ENCODE results near the gene CCDC57. TPM values are rescaled to one million over a fixed set of nuclear protein-coding genes. Genes with fewer than 3 reads are reported as not detected.

Gene CCDC57
- total RNA-seq, 1 experiment from 2014 or later, result 140 TPM

DNA sequence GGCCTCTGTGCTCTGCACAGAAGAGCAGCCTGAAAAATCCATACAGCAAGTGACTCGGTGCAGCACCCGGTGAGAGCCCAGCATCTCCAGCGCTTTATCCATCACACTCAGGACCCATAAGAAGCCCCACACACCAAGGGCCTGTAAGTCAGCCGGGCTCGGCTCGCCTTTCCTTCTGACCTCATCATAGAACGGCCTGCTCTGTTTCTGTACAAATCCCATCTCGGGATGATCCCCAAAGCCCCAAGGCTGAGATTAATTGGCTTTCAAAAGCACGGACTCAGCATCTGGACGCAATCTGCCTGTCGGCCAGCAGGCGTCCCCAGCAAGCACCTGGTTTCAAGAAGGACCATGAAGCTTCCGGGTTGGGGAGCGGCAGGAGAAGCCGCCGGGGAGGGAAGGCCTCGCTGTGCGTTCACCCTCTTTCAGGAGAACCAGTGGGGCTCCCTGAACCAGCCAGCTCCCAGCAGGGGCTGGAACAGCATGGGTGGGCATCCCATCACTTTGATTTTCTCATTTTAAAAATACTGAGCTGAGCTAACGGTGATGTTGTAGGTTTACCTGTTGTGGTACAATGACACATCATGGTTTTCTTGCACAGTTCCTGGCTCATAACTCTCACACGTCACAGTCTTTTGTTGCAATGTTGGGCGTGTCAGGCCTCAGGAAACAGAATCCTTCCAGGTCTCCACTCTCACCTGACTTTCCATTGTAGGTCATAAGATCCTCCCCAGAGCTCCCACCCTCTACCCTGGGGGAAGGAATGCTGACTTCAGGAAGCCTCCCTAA lies 6.7 kb downstream of the CCDC57 start:
- Histone ChIP-seq H3K4me1 (replicated peaks; ENCODE audit: insufficient read depth) (peaks cover 28% of the 10 kb centered on the region), H3K27me3 (ENCODE audit: insufficient read depth, low read depth) (no peaks in the 10 kb centered on the region), H2AFZ (peak overlapping the region; percentile 36; the same call in 1 of the 2 replicates), H3K9me3 (ENCODE audit: insufficient read depth, low read depth) (no peaks in the 10 kb centered on the region), H3K27ac (peak overlapping the region; percentile 82), H3K4me2 (peak overlapping the region; percentile 66), H3K4me3 (peak overlapping the region; percentile 13; the same call in 1 of the 2 replicates), H4K20me1 (ENCODE audit: insufficient read depth) (no peaks in the 10 kb centered on the region), H3K79me2 (ENCODE audit: low read depth) (peaks cover 4% of the 10 kb centered on the region; the same call in 1 of the 2 replicates), H3K9me2 (ENCODE audit: insufficient read depth) (no peaks in the 10 kb centered on the region), H3F3A (ENCODE audit: insufficient read depth, low read depth) (peaks cover 28% of the 10 kb centered on the region), H3K36me3 (ENCODE audit: low read depth) (no peaks in the 10 kb centered on the region)
- CTCF ChIA-PET, result interaction anchor here (0.7 to 1.2 kb wide), 5 partner anchors 28 to 994 kb away, joined by 3 to 9 read pairs (median 3); no protein-coding TSS in a partner anchor
- DNase-seq, result peak; percentile 83 to 92
- no peak for TF ChIP-seq EZH2 (IDR thresholded peaks at IDR 0.05; ENCODE audit: low read depth)
- TF ChIP-seq, protein P1, sequence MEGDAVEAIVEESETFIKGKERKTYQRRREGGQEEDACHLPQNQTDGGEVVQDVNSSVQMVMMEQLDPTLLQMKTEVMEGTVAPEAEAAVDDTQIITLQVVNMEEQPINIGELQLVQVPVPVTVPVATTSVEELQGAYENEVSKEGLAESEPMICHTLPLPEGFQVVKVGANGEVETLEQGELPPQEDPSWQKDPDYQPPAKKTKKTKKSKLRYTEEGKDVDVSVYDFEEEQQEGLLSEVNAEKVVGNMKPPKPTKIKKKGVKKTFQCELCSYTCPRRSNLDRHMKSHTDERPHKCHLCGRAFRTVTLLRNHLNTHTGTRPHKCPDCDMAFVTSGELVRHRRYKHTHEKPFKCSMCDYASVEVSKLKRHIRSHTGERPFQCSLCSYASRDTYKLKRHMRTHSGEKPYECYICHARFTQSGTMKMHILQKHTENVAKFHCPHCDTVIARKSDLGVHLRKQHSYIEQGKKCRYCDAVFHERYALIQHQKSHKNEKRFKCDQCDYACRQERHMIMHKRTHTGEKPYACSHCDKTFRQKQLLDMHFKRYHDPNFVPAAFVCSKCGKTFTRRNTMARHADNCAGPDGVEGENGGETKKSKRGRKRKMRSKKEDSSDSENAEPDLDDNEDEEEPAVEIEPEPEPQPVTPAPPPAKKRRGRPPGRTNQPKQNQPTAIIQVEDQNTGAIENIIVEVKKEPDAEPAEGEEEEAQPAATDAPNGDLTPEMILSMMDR (conservative IDR thresholded peaks at IDR 0.05), result peak; percentile 87
- BruUV-seq (replicated peaks), result TSS peak; percentile 50
- intact Hi-C loops (cut with micrococcal nuclease; ENCODE audit: unreplicated experiment), result loop anchor here (1.0 to 5.0 kb wide), 2 partner anchors 23 to 36 kb away; partner anchors contain the start of gene SLC16A3
- POLR2A ChIA-PET (ENCODE audit: unreplicated experiment), result interaction anchor here (0.6 to 1.2 kb wide), 6 partner anchors 9 to 128 kb away, joined by 3 to 15 read pairs (median 8); partner anchors contain the start of gene SECTM1

DNA sequence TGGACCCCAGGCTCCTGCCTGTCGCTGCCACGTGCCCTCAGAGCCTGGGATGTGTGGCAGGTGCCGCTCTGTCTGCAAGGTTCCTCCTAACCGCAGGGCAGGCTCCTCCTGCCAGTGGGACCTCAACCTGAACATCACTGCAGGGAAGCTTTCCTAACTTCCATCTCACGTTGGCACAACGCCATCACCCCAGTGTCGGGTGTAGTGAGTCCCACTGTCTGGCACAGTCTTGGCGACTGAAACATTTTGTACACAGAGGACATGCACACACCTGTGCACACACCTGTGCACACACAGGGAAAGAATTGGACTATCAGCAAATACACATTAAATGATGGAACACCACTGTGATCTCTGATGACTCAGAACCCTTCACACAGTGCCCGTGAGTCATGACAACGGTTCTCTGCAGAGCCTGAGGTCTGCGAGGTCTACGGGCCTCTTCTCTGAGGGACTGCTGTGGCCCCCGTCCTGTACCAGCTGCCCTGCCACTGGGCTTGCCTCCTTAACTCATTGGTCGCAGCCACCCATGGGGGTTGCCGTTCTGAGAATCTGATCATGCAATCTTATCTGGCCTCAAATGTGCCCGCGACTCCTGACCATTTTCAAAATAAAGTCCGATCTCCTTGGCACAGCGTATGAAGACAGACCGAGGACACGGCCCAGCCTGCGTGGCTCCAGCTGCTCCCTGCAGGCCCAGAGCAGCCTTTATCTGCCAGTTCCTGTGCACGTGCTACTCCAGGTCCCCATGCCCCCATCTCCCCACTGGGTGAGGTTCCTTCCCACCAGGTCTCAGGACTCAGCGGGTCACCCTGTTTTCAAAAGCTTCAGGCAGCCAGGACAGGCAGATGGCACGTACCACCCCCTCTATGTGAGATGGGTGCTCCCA lies 7.6 kb downstream of the CCDC57 start:
- intact Hi-C loops (cut with micrococcal nuclease; ENCODE audit: unreplicated experiment), result loop anchor here (5.0 kb wide), 1 partner anchor 37 kb away; no protein-coding TSS in a partner anchor
- Histone ChIP-seq H3F3A (ENCODE audit: insufficient read depth, low read depth) (peaks cover 28% of the 10 kb centered on the region), H3K9me2 (ENCODE audit: insufficient read depth) (no peaks in the 10 kb centered on the region), H3K27ac (peak overlapping the region; percentile 82), H3K79me2 (ENCODE audit: low read depth) (0 out of 2 replicates have a peak, but pooled peaks cover 4% of the 10 kb centered on the region), H3K9me3 (ENCODE audit: insufficient read depth, low read depth) (no peaks in the 10 kb centered on the region), H2AFZ (no peak overlapping the region), H4K20me1 (ENCODE audit: insufficient read depth) (no peaks in the 10 kb centered on the region), H3K4me3 (peak overlapping the region; percentile 13; the same call in 1 of the 2 replicates), H3K27me3 (ENCODE audit: insufficient read depth, low read depth) (no peaks in the 10 kb centered on the region), H3K36me3 (ENCODE audit: low read depth) (no peaks in the 10 kb centered on the region), H3K4me1 (replicated peaks; ENCODE audit: insufficient read depth) (peaks cover 28% of the 10 kb centered on the region), H3K4me2 (peak overlapping the region; percentile 66)
- CTCF ChIA-PET, result interaction anchor here (1.2 kb wide), 1 partner anchor 29 kb away, joined by 8 read pairs; no protein-coding TSS in a partner anchor
- TF ChIP-seq EZH2 (IDR thresholded peaks at IDR 0.05; ENCODE audit: low read depth), result no peak
- TF ChIP-seq, protein P1 (conservative IDR thresholded peaks at IDR 0.05), result no peak
- POLR2A ChIA-PET (ENCODE audit: unreplicated experiment), result interaction anchor here (0.6 kb wide), 2 partner anchors 128 to 129 kb away, joined by 3 to 6 read pairs; partner anchors contain the start of gene SECTM1
- no TSS peak for BruUV-seq (replicated peaks)
- peak; percentile 40 to 72 for DNase-seq

- H3K9me2 ChIP-seq (ENCODE audit: insufficient read depth), result no peaks in the 10 kb centered on the region
- no peak overlapping the region for H3K4me2 ChIP-seq
- no peaks in the 10 kb centered on the region for H3K27me3 ChIP-seq (ENCODE audit: insufficient read depth, low read depth)
- no peaks in the 10 kb centered on the region for H3K9me3 ChIP-seq (ENCODE audit: insufficient read depth, low read depth)
- no peak for DNase-seq
- H3K4me3 ChIP-seq, result no peak overlapping the region
- no peak overlapping the region for H2AFZ ChIP-seq
- TF ChIP-seq, protein P1 (conservative IDR thresholded peaks at IDR 0.05), result no peak
- TF ChIP-seq EZH2 (IDR thresholded peaks at IDR 0.05; ENCODE audit: low read depth), result no peak
- intact Hi-C loops (cut with micrococcal nuclease; ENCODE audit: unreplicated experiment), result no loop called here
- POLR2A ChIA-PET (ENCODE audit: unreplicated experiment), result no interaction called here
- H3K4me1 ChIP-seq (replicated peaks; ENCODE audit: insufficient read depth), result peaks cover 28% of the 10 kb centered on the region
- no peak overlapping the region for H3K27ac ChIP-seq
- peaks cover 28% of the 10 kb centered on the region for H3F3A ChIP-seq (ENCODE audit: insufficient read depth, low read depth)
- H3K36me3 ChIP-seq (ENCODE audit: low read depth), result no peaks in the 10 kb centered on the region
- CTCF ChIA-PET, result interaction anchor here (0.6 kb wide), 1 partner anchor 251 kb away, joined by 11 read pairs; no protein-coding TSS in a partner anchor
- no peaks in the 10 kb centered on the region for H4K20me1 ChIP-seq (ENCODE audit: insufficient read depth)
- no TSS peak for BruUV-seq (replicated peaks)
- 0 out of 2 replicates have a peak, but pooled peaks cover 4% of the 10 kb centered on the region for H3K79me2 ChIP-seq (ENCODE audit: low read depth)
These were observed 8.7 kb downstream of the CCDC57 start for GRCh38 chr17:82203920-82204319.

Measured in PC-9 (cell line).